K562 (cell line): ENCODE measurements around the gene ANKLE1. TPM values are rescaled to one million over a fixed set of nuclear protein-coding genes. Genes with fewer than 3 reads are reported as not detected.

Experiments
- CBX5 ChIP-seq: IDR thresholded peaks from 2 replicates; pipeline ENCODE4 v1.6.1; 2014; ENCODE audit warnings: low read depth, borderline replicate concordance
- CEBPB ChIP-seq: fragments of 450-650 bp; IDR thresholded peaks from 2 replicates; pipeline ENCODE4 v1.6.1; 2016; ENCODE audit warnings: missing genetic modification characterization, missing compliant biosample characterization
- CHD4 ChIP-seq: fragments of 200-600 bp; sonication (generic); IDR thresholded peaks from 3 replicates; pipeline ENCODE4 v1.6.1; 2012; ENCODE audit warnings: low read depth, mild to moderate bottlenecking, mixed read lengths, low read length, inconsistent platforms; ENCODE audit not compliant: insufficient read depth, insufficient replicate concordance, poor library complexity, severe bottlenecking
- FIP1L1 ChIP-seq: fragments of 200-400 bp; formaldehyde crosslinking; IDR thresholded peaks from 2 replicates; pipeline ENCODE4 v1.6.1; 2018; ENCODE audit warnings: mild to moderate bottlenecking, low read depth, low read length; ENCODE audit not compliant: poor library complexity, severe bottlenecking
- FOXM1 ChIP-seq, 2 experiments: fragments of 450-650 bp in 1 of 2; sonication (generic) in 1 of 2; formaldehyde crosslinking in 1 of 2; IDR thresholded peaks; 2 replicates each; pipeline versions ENCODE4 v1.6.1 to v1.9.0; 2017 to 2022; ENCODE audit warnings: low read depth in 2 of 2, mild to moderate bottlenecking in 2 of 2, missing genetic modification reagents in 1 of 2, moderate library complexity in 1 of 2
- HMGN3 ChIP-seq: IDR thresholded peaks from 2 replicates; pipeline ENCODE4 v1.6.1; 2011; ENCODE audit warnings: borderline replicate concordance, low read depth, mild to moderate bottlenecking, mixed read lengths, low read length; ENCODE audit not compliant: insufficient read length; ENCODE audit errors: extremely low read depth
- HOMEZ ChIP-seq: fragments of 250-450 bp; sonication (Bioruptor Pico); IDR thresholded peaks from 2 replicates; pipeline ENCODE4 v1.4.0; 2020; ENCODE audit warnings: mild to moderate bottlenecking, moderate library complexity
- KDM4B ChIP-seq, 2 experiments: fragments of 450-650 bp in 1 of 2; sonication (generic) in 1 of 2; IDR thresholded peaks; 2 replicates each; pipeline ENCODE4 v1.6.1; 2016 to 2017; ENCODE audit warnings: borderline replicate concordance in 2 of 2, antibody characterized with exemption in 1 of 2, low read depth in 1 of 2, mild to moderate bottlenecking in 1 of 2
- RAD21 ChIP-seq, 2 experiments: fragments of 250-450 bp in 1 of 2; fragments of 450-650 bp in 1 of 2; sonication (Bioruptor Pico) in 1 of 2; formaldehyde crosslinking in 1 of 2; IDR thresholded peaks in 1 of 2; conservative IDR thresholded peaks in 1 of 2; 2 replicates each; pipeline versions ENCODE4 v1.4.0 to v1.8.0; 2020 to 2022; ENCODE audit warnings: mild to moderate bottlenecking in 2 of 2, moderate library complexity in 1 of 2
- SMAD2 ChIP-seq: fragments of 150-350 bp; IDR thresholded peaks from 2 replicates; pipeline ENCODE4 v1.6.1; 2014; ENCODE audit warnings: low read depth, mild to moderate bottlenecking, low read length
- TCFL5 ChIP-seq: fragments of 250-450 bp; sonication (Bioruptor Pico); conservative IDR thresholded peaks from 2 replicates; pipeline ENCODE4 v1.6.1; 2021; ENCODE audit warnings: mild to moderate bottlenecking, moderate library complexity, matching md5 sums
- XRCC5 ChIP-seq: fragments of 200-400 bp; formaldehyde crosslinking; IDR thresholded peaks from 2 replicates; pipeline ENCODE4 v1.6.1; 2017; ENCODE audit warnings: low read depth, mild to moderate bottlenecking, low read length
- ZBTB17 ChIP-seq: fragments of 450-650 bp; formaldehyde crosslinking; IDR thresholded peaks from 2 replicates; pipeline ENCODE4 v1.4.0; 2020; ENCODE audit warnings: mild to moderate bottlenecking
- ZBTB2 ChIP-seq: fragments of 450-650 bp; IDR thresholded peaks from 2 replicates; pipeline ENCODE4 v1.6.1; 2016; ENCODE audit warnings: antibody characterized with exemption
- ZMIZ1 ChIP-seq, 2 experiments: fragments of 150-350 bp in 1 of 2; IDR thresholded peaks; 2 replicates each; pipeline ENCODE4 v1.6.1; 2012 to 2016; ENCODE audit warnings: low read depth in 2 of 2, low read length in 2 of 2, mild to moderate bottlenecking in 1 of 2, moderate library complexity in 1 of 2
- ZNF143 ChIP-seq: sonication (generic); formaldehyde crosslinking; IDR thresholded peaks from 2 replicates; pipeline ENCODE4 v1.9.0; 2022; ENCODE audit warnings: mild to moderate bottlenecking, missing genetic modification reagents
- ZNF586 ChIP-seq: fragments of 450-650 bp; formaldehyde crosslinking; conservative IDR thresholded peaks from 2 replicates; pipeline ENCODE4 v1.4.0; 2020; ENCODE audit warnings: mild to moderate bottlenecking, moderate library complexity
- ZNF75A ChIP-seq: fragments of 450-650 bp; formaldehyde crosslinking; IDR thresholded peaks from 2 replicates; pipeline ENCODE4 v1.4.0; 2020; ENCODE audit warnings: mild to moderate bottlenecking
- polyA plus RNA-seq, 8 experiments: library from polyadenylated mRNA; depleted of rRNA in 4 of 8; stranded (reverse) in 5 of 8; unstranded in 3 of 8; fragments of >200 nt; fragmentation: Nextera tagmentation in 2 of 8; fragmentation: Illumina TruSeq in 1 of 8; extraction: Ambion mirVana in 2 of 8; extraction: Trizol in 1 of 8; gene quantifications; 2 replicates each; pipeline versions ENCODE4 v1.2.1 to v1.2.3, GENCODE V29; 2011 to 2014; ENCODE audit warnings: inconsistent platforms in 1 of 8, missing spikeins in 1 of 8
- total RNA-seq, 7 experiments: library from RNA; depleted of rRNA in 6 of 7; stranded (reverse); fragments of >200 nt in 6 of 7; fragmentation: Illumina TruSeq in 2 of 7; extraction: Trizol in 2 of 7; gene quantifications; 2 replicates each; pipeline versions ENCODE4 v1.2.1 to v1.2.3, GENCODE V29; 2011 to 2021; ENCODE audit warnings: low replicate concordance in 1 of 7

ANKLE1 gene
- total and polyA plus RNA-seq, 9 of the 15 experiments (the other 6 are each of a cell fraction or from before 2014, with no cell fraction given): 0.63 to 9.2 (median 2.9) TPM

GRCh38 chr19:17248011-17248776, 33.5 kb upstream of the ANKLE1 start (continued):
- no peak for TF ChIP-seq ZMIZ1 (IDR thresholded peaks at IDR 0.05; ENCODE audit: low read depth in 2 of 2, low read length in 2 of 2)
- no peak for TF ChIP-seq CEBPB (tag)
- TF ChIP-seq CHD4: peak; percentile 17
- TF ChIP-seq HOMEZ (CRISPR knock-in tag): no peak
- no peak for TF ChIP-seq ZNF75A (CRISPR knock-in tag)
- TF ChIP-seq ZNF143 (CRISPR knock-in tag): no peak
- no peak for TF ChIP-seq RAD21 (CRISPR knock-in tag; conservative IDR thresholded peaks at IDR 0.05 in 1 of 2, IDR thresholded peaks at IDR 0.05 in 1 of 2)
- TF ChIP-seq TCFL5 (CRISPR knock-in tag): no peak
- no peak for TF ChIP-seq FOXM1 (IDR thresholded peaks at IDR 0.05; ENCODE audit: low read depth)
- TF ChIP-seq FOXM1 (CRISPR knock-in tag; IDR thresholded peaks at IDR 0.05; ENCODE audit: low read depth): no peak
- no peak for TF ChIP-seq XRCC5
- TF ChIP-seq ZBTB17 (CRISPR knock-in tag): no peak
- TF ChIP-seq KDM4B (IDR thresholded peaks at IDR 0.05; ENCODE audit: borderline replicate concordance in 2 of 2, low read depth in 1 of 2): no peak
- no peak for TF ChIP-seq ZNF586 (CRISPR knock-in tag)
- TF ChIP-seq CBX5: no peak
- TF ChIP-seq FIP1L1: no peak
- no peak for TF ChIP-seq SMAD2
- TF ChIP-seq ZBTB2: no peak
- TF ChIP-seq HMGN3: no peak
